H1 (cell line): ENCODE data around the gene PFN4.

ENCODE experiments used
- CEBPB ChIP-seq: IDR thresholded peaks from 2 replicates; pipeline ENCODE4 v1.6.1; 2012; ENCODE audit warnings: low read depth, low read length
- EGR1 ChIP-seq: IDR thresholded peaks from 2 replicates; pipeline ENCODE4 v1.6.1; 2011; ENCODE audit warnings: low read depth, low read length, borderline replicate concordance
- EP300 ChIP-seq, 2 experiments: IDR thresholded peaks; 1 replicate in 1 of 2; 2 replicates in 1 of 2; pipeline ENCODE4 v1.6.1; 2011 to 2012; ENCODE audit warnings: low read depth in 2 of 2, low read length in 2 of 2, mild to moderate bottlenecking in 2 of 2, borderline replicate concordance in 1 of 2, inconsistent platforms in 1 of 2, moderate library complexity in 1 of 2
- JUN ChIP-seq: IDR thresholded peaks from 2 replicates; pipeline ENCODE4 v1.6.1; 2011; ENCODE audit warnings: low read depth, mild to moderate bottlenecking, improper control_type of control experiment, low read length
- POLR2A ChIP-seq, 2 experiments: IDR thresholded peaks; 1 replicate in 1 of 2; 2 replicates in 1 of 2; pipeline ENCODE4 v1.6.1; 2011; ENCODE audit warnings: low read depth in 2 of 2, low read length in 2 of 2, mild to moderate bottlenecking in 2 of 2; ENCODE audit errors: control extremely low read depth in 1 of 2
- POLR2AphosphoS5 ChIP-seq: IDR thresholded peaks from 2 replicates; pipeline ENCODE4 v1.6.1; 2011; ENCODE audit warnings: low read depth, low read length
- RAD21 ChIP-seq, 2 experiments: IDR thresholded peaks in 1 of 2; conservative IDR thresholded peaks in 1 of 2; 2 replicates each; pipeline ENCODE4 v1.6.1; 2011; ENCODE audit warnings: low read depth in 2 of 2, low read length in 2 of 2, improper control_type of control experiment in 1 of 2, inconsistent platforms in 1 of 2, mild to moderate bottlenecking in 1 of 2, moderate library complexity in 1 of 2
- RFX5 ChIP-seq: IDR thresholded peaks from 2 replicates; pipeline ENCODE4 v1.6.1; 2011; ENCODE audit warnings: low read depth, low read length, improper control_type of control experiment, borderline replicate concordance
- TF ChIP-seq, protein P1 (sequence below), 3 experiments: IDR thresholded peaks; 1 replicate in 2 of 3; 2 replicates in 1 of 3; pipeline versions ENCODE4 v1.5.1 to v1.6.1; 2011; ENCODE audit warnings: low read length in 3 of 3, mild to moderate bottlenecking in 3 of 3, inconsistent platforms in 2 of 3, low read depth in 1 of 3, moderate library complexity in 1 of 3; ENCODE audit not compliant: insufficient read depth in 1 of 3; ENCODE audit errors: control extremely low read depth in 1 of 3

DNA sequence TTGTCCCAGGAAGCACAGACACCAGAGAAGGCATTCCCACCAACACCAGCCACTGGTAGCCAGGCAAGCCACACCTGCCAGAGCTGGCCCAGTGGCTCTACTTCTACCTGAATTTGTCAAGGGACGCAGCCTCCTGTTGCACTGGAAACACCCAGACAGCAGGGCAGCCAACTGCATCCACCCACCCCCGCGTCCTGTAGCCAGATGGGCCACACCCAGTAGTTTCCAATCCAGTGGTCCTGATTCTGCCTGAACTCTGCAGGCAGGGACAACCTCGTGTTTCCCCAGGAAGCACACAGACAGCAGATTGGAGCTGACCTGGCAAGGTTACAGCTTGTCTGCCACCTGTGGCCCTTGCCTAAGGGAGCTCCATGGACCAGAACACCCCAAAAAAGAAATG is 18.2 kb downstream of the PFN4 start:
- TF ChIP-seq RAD21 (IDR thresholded peaks at IDR 0.05 in 1 of 2, conservative IDR thresholded peaks at IDR 0.05 in 1 of 2; ENCODE audit: low read depth in 2 of 2, low read length in 2 of 2), result no peak
- no peak for TF ChIP-seq EGR1
- TF ChIP-seq, protein P1, sequence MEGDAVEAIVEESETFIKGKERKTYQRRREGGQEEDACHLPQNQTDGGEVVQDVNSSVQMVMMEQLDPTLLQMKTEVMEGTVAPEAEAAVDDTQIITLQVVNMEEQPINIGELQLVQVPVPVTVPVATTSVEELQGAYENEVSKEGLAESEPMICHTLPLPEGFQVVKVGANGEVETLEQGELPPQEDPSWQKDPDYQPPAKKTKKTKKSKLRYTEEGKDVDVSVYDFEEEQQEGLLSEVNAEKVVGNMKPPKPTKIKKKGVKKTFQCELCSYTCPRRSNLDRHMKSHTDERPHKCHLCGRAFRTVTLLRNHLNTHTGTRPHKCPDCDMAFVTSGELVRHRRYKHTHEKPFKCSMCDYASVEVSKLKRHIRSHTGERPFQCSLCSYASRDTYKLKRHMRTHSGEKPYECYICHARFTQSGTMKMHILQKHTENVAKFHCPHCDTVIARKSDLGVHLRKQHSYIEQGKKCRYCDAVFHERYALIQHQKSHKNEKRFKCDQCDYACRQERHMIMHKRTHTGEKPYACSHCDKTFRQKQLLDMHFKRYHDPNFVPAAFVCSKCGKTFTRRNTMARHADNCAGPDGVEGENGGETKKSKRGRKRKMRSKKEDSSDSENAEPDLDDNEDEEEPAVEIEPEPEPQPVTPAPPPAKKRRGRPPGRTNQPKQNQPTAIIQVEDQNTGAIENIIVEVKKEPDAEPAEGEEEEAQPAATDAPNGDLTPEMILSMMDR (IDR thresholded peaks at IDR 0.05; ENCODE audit: control extremely low read depth in 1 of 3, insufficient read depth in 1 of 3, low read depth in 1 of 3, low read length in 3 of 3), result no peak
- TF ChIP-seq JUN, result no peak
- TF ChIP-seq POLR2A (IDR thresholded peaks at IDR 0.05; ENCODE audit: control extremely low read depth in 1 of 2, low read depth in 2 of 2, low read length in 2 of 2), result no peak
- no peak for TF ChIP-seq EP300 (IDR thresholded peaks at IDR 0.05; ENCODE audit: borderline replicate concordance in 1 of 2, low read depth in 2 of 2, low read length in 2 of 2)
- TF ChIP-seq CEBPB, result no peak
- TF ChIP-seq RFX5, result no peak
- TF ChIP-seq POLR2AphosphoS5, result no peak
